Measurements from ENCODE around the gene TMPRSS13.

The TMPRSS13 gene

DNA sequence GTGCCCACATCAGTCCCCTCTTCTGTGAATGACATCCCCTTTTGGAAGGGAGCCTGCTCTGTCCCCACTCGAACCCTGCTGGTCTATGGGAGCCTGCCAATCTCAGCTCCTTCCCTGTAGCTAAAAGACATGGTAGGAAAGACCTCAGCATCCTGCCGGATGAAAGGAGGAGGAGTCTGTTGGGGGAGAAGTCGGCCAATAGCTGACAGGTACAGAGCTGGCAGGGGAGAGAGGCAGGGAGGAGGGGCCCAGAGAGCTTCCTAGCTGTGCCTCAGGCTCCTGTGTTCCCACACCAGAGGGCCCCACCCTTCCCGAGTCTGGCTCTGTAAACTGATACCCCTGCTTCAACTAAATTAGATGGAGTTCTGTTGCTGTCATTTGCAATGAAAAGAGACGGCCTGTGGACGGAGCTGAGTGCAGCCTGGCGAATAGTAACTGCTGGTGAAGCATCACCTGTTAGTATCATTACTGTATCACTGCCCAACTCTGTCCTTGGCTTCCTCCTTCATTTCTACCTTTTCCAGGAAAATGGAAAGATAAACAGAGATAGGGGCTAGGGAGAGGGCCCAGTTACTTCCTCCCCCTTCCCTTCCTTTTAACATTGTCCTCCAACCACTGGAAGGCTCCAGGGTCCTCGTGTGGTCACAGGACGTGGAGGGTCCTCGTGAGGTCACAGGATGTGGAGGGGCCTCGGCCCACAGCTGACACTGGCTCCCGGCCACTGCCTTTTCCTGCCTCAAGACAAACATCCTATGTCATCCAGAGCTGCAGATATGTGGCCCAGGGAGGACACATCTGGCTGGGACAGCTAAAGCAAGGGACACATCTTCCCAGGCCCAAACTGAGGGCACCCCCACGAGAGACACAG, 67.8 kb downstream of the TMPRSS13 start:
- no peak for TF ChIP-seq GATA2 (IDR thresholded peaks at IDR 0.05; ENCODE audit: low read depth, low read length)
- TF ChIP-seq GATA3 (IDR thresholded peaks at IDR 0.05; ENCODE audit: low read depth, low read length) = no peak

DNA sequence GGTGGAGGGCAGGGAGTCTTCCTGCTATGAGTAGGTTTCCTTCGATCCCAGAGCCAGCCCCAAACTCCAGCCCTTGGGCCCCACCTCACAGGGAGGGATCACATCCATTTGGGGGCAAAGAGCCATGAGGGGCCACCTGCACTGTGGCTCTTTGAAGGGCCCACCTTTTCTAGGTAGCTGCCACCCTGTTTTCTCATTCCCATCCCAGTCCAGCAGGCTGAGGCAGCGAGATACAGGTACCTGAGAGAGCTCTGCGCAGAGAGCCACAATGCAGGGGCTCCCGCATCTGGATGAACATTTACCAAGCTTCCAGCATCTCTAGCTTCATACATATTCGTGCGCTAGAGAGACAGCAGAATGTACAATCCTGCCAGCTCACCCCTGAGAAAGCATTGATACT, 69.1 kb downstream of the TMPRSS13 start:
- TF ChIP-seq GATA2 (IDR thresholded peaks at IDR 0.05; ENCODE audit: low read depth, low read length) (no peak), GATA3 (IDR thresholded peaks at IDR 0.05; ENCODE audit: low read depth, low read length) (no peak)

DNA sequence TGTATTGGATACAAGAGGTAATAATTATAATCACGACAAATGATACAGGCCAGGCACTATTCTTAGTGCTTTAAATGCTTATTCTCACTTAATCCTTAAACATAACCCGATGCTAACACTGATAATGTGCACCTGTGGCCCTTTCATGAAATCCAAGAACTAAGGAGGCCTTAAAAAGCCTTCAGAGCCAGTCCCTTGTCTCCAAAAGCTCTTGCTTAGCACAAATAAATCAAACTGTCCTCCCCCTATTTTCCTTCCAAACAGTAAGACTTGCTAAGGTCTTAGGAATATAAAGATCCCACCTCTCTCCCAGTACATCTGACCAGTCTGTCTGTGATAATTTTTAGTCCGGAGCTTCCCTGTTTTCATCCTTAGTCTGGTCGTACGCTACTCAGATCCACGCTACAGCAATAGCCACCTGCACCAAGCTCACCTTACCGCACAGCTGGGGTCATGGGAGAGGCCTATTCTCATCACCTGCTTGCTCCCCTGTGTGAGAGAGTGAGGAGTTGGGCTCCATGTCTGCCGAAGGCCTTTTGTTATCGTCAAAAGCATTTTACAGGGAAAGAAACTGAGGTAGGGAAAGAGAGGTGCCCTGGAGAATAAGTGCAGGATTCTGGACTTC, 69.6 kb downstream of the TMPRSS13 start:
- TF ChIP-seq GATA3 (IDR thresholded peaks at IDR 0.05; ENCODE audit: low read depth, low read length) (no peak), GATA2 (IDR thresholded peaks at IDR 0.05; ENCODE audit: low read depth, low read length) (no peak)

DNA sequence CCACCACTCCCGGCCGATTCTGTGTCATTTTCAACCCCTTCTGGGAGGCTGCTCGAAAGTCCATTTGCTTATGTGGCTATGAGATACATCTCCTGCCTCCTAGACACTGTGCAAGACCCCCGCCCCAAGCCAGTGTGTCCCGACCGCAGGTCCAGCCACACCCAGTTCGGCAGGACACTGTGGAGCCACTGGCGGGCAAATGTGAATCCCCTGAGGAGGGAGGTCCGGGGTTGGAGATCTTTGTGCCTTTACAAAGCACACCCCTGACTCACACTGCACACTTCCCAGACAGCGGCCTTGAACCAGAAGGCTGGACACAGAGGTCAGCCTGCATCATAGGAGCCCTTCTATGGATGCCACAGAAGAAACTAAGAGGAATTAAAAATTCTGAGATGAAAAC, 70.1 kb downstream of the TMPRSS13 start:
- no peak for TF ChIP-seq GATA3 (IDR thresholded peaks at IDR 0.05; ENCODE audit: low read depth, low read length)
- TF ChIP-seq GATA2 (IDR thresholded peaks at IDR 0.05; ENCODE audit: low read depth, low read length) = no peak

DNA sequence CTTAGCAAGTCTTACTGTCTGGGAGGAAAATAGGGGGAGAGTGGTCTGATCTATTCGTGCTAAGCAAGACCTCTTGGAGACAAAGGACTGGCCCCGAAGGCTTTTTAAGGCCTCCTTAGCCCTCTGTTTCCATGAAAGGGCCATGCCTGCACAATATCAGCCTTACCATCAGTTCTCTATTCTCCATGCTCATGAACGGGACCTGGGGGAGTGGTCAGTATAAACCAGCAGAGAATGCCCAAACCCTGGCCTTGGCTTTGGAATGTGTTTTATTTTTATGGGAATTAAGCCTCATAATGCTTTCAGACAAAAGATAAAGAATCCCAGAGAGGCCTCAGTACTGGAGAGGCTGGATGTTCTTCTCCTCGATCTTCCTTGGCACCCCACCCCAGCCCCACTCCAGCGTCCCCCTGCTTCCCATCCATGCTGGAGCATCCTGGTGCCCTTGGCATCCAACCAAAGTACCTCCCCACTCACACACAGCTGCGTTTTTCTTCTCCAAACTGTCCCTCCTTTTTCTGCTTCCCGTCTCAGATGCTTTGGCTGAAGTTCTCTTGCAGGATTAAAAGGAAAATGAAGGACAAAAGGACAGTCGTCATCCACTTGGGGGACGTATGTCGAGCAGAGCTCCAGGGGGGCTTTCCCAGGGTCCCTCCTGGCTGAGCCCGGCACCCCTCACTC, 71.3 kb downstream of the TMPRSS13 start:
- TF ChIP-seq GATA3 (IDR thresholded peaks at IDR 0.05; ENCODE audit: low read depth, low read length) (no peak), GATA2 (IDR thresholded peaks at IDR 0.05; ENCODE audit: low read depth, low read length) (no peak)

DNA sequence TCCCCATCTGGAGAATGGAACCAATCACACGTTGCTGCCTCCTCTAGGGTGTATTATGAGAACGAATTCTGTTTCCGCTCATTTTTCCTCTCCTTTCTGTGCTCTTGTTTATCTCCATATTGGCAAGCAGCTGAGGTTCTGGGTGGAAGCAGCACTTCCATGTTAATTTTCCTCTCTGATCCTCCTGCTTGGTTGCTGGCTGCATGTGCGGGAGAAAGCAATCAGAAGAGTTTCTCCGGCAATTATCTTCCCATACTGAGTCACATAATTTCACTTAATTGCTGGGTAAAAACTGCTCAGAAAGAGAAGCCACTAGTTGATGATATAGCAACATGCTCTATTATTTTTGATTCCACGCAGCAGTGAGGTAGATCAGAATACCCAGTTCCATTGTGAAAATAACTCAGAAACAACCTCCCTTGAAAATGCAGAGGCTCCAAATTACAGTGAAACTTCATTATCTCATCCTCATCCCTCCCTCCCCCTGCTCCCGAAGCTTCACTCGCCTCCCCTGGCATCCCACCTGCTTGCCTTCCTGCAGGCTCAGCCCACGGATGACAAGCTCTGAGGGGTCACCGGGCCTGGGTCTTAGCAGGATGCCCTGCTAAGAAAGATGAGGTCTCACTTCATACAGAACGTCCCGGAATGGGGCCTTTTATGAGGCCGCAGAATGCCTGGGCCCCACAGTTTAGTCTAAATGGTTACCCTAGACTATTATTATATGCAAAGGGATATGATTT, 73.1 kb downstream of the TMPRSS13 start:
- TF ChIP-seq GATA3 (IDR thresholded peaks at IDR 0.05; ENCODE audit: low read depth, low read length) = no peak
- no peak for TF ChIP-seq GATA2 (IDR thresholded peaks at IDR 0.05; ENCODE audit: low read depth, low read length)

DNA sequence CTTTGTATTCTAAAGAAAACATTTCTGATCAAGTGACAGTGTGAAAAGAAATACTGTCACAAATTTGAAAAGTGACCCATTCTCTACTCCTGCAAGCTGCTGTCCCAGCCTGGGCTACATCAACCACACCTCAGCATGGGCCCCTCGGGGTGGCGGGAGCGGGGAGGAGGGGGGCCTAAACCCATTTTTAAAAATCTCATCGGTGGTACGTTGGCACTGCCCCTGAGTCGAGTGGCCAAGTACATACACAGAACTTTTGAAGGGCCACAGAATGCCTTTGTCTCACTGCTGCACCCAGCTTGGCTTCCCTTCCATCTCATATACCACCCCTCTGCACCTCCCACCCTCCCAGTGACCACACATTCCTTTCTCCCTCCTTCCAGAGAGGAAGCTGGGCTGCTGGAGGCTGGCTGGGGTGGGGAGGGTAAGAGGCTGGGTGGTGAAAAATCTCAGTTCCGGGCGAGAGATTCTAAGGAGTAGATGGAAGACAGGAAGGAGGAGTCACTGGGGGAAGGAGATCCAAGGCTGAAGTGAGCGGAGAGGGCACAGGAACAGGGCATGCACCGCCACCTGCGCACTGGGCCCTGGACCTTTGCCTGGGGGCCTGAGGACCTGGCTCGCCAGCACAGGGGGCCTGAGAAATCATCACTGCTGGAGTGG, 73.9 kb downstream of the TMPRSS13 start:
- TF ChIP-seq GATA2 (IDR thresholded peaks at IDR 0.05; ENCODE audit: low read depth, low read length) (no peak), GATA3 (IDR thresholded peaks at IDR 0.05; ENCODE audit: low read depth, low read length) (no peak)

DNA sequence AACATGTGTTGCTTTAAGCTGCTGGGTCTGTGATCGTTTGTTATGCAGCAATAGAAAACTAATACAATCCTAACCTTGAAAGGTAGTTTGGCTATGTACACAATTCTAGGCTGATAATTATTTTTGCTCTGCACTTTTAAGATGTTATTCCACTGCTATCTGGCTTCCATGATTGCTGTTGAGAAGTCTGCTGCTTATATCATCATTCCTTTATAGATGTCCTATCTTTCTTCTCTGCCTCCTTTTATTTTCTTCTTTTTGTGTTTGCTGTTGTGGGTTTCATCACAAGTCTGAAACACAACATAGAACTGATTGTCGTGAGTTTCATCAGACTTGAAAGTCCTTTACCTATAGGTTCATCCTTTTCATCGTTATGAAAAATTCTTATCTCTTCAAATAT, 76.9 kb downstream of the TMPRSS13 start:
- TF ChIP-seq GATA2 (IDR thresholded peaks at IDR 0.05; ENCODE audit: low read depth, low read length) (no peak), GATA3 (IDR thresholded peaks at IDR 0.05; ENCODE audit: low read depth, low read length) (no peak)

DNA sequence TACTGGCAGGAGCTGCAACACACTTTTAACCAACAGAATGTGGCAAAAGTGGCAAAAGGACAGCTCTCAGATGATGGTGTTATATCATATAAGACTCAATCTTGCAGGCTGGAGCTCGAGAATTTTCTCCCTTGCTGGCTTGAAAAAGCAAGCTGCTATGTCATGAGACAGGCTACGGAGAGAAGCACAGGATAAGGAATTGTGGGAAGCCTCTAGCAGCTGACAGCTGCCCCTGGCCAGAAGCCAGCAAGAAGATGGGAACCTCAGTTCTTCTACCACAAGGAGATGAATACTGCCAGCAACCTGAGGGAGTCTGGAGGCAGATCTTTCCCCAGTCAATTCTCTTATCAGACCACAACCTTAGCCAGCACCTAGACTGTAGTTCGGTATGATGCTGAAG, 77.3 kb downstream of the TMPRSS13 start:
- TF ChIP-seq GATA3 (IDR thresholded peaks at IDR 0.05; ENCODE audit: low read depth, low read length) (no peak), GATA2 (IDR thresholded peaks at IDR 0.05; ENCODE audit: low read depth, low read length) (no peak)

DNA sequence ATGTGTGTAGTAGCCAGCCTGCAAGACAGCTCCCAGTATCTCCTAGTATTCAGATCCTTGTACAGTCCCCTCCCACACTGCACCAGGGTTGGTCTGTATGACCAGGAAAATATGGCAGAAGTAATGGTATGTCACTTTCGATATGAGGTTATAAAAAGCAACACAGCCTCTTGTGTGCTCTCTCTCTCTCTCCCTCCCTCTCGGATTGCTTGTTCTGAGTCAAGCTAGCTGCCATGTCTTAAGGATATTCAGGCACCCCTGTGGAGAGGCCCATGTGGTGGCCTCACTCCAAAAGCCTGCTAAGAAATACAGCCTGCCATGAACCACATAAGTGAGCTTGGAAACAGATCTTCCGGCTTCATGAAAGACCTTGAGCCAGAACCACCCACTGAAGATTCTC, 78.1 kb downstream of the TMPRSS13 start:
- TF ChIP-seq GATA2 (IDR thresholded peaks at IDR 0.05; ENCODE audit: low read depth, low read length) (no peak), GATA3 (IDR thresholded peaks at IDR 0.05; ENCODE audit: low read depth, low read length) (no peak)
